ENCODE measurements around the gene PCDH17. TPM values are rescaled to one million over a fixed set of nuclear protein-coding genes. Genes with fewer than 3 reads are reported as not detected.

Gene PCDH17
- total RNA-seq, 1 experiment from 2014 or later, result 0.85 TPM

GRCh38 chr13:57583529-57583928 lies 48.0 kb upstream of the PCDH17 start:
- Mint-ChIP-seq H3K27ac (no peak overlapping the region), H3K27me3 (ENCODE audit: low read depth) (no peaks in the 10 kb centered on the region), H3K4me1 (peaks cover 22% of the 10 kb centered on the region), H3K4me3 (no peak overlapping the region), H3K36me3 (no peaks in the 10 kb centered on the region), H3K9me3 (no peaks in the 10 kb centered on the region)
- DNase-seq (ENCODE audit: low spot score), result no peak
- ChIA-PET POLR2A (no interaction called here), CTCF (interaction anchor here (3.7 kb wide), 1 partner anchor 40 kb away, joined by 94 read pairs; no protein-coding TSS in a partner anchor)
- TF ChIP-seq JAZF1 (CRISPR knock-in tag; IDR thresholded peaks at IDR 0.05) (no peak), MXD4 (CRISPR knock-in tag; IDR thresholded peaks at IDR 0.05; ENCODE audit: borderline replicate concordance) (no peak), ZNF219 (CRISPR knock-in tag; IDR thresholded peaks at IDR 0.05; ENCODE audit: borderline replicate concordance) (no peak), USF2 (CRISPR knock-in tag; IDR thresholded peaks at IDR 0.05) (no peak), E2F1 (CRISPR knock-in tag; IDR thresholded peaks at IDR 0.05) (no peak), ZNF263 (CRISPR knock-in tag; IDR thresholded peaks at IDR 0.05; ENCODE audit: low read depth) (no peak), ZSCAN18 (CRISPR knock-in tag; IDR thresholded peaks at IDR 0.05) (no peak), ZNF671 (CRISPR knock-in tag; IDR thresholded peaks at IDR 0.05) (no peak), SMAD3 (CRISPR knock-in tag; IDR thresholded peaks at IDR 0.05; ENCODE audit: borderline replicate concordance) (no peak)
- ATAC-seq, result no peak

GRCh38 chr13:57588639-57589038 lies 42.9 kb upstream of the PCDH17 start:
- Mint-ChIP-seq H3K27ac (no peak overlapping the region), H3K36me3 (no peaks in the 10 kb centered on the region), H3K9me3 (no peaks in the 10 kb centered on the region), H3K4me3 (no peak overlapping the region), H3K27me3 (ENCODE audit: low read depth) (no peaks in the 10 kb centered on the region), H3K4me1 (peaks cover 8% of the 10 kb centered on the region)
- ChIA-PET CTCF (interaction anchor here (3.5 kb wide), 1 partner anchor 36 kb away, joined by 21 read pairs; no protein-coding TSS in a partner anchor), POLR2A (no interaction called here)
- DNase-seq (ENCODE audit: low spot score) (no peak), ATAC-seq (no peak)
- TF ChIP-seq JAZF1 (CRISPR knock-in tag; IDR thresholded peaks at IDR 0.05) (no peak), ZNF512 (CRISPR knock-in tag; IDR thresholded peaks at IDR 0.05; ENCODE audit: borderline replicate concordance) (no peak), ZNF425 (CRISPR knock-in tag; conservative IDR thresholded peaks at IDR 0.05) (no peak), CREM (CRISPR knock-in tag; IDR thresholded peaks at IDR 0.05) (no peak), NR3C1 (CRISPR knock-in tag; conservative IDR thresholded peaks at IDR 0.05; ENCODE audit: low read depth) (no peak), NR2C2 (CRISPR knock-in tag; IDR thresholded peaks at IDR 0.05) (no peak), ATF2 (CRISPR knock-in tag; IDR thresholded peaks at IDR 0.05; ENCODE audit: borderline replicate concordance, low read depth) (no peak), RORB (CRISPR knock-in tag; IDR thresholded peaks at IDR 0.05) (no peak), ZNF423 (CRISPR knock-in tag; IDR thresholded peaks at IDR 0.05) (no peak), AFF4 (CRISPR knock-in tag; IDR thresholded peaks at IDR 0.05; ENCODE audit: borderline replicate concordance) (no peak), HMGA2 (CRISPR knock-in tag; IDR thresholded peaks at IDR 0.05) (no peak), GABPB1 (CRISPR knock-in tag; IDR thresholded peaks at IDR 0.05) (no peak), MXD4 (CRISPR knock-in tag; IDR thresholded peaks at IDR 0.05; ENCODE audit: borderline replicate concordance) (no peak)

Data from WTC11 (cell line).